Small intestine (tissue), 7 donors: ENCODE measurements around the gene STH. TPM values are rescaled to one million over a fixed set of nuclear protein-coding genes. Genes with fewer than 3 reads are reported as not detected.

Experiments used
- DNase-seq, 2 donors: peaks; one replicate each; pipeline versions ENCODE4 v3.0.0 to v3.0.0-alpha.2; 2013
- FAIRE-seq: peaks from 2 replicates; lab custom pipeline; 2012; peaks lifted over from hg19 to GRCh38; lab: Jason Lieb, UNC
- H3K27ac ChIP-seq, 3 donors: one replicate each; pipeline ENCODE4 v1.5.1; 2013; ENCODE audit warnings: low read length in 2 of 3, mild to moderate bottlenecking in 2 of 3, control low read depth in 1 of 3, inconsistent platforms in 1 of 3, low read depth in 1 of 3, moderate library complexity in 1 of 3
- H3K27me3 ChIP-seq, 3 donors: one replicate each; pipeline ENCODE4 v1.6.1; 2013; ENCODE audit warnings: low read length in 3 of 3, inconsistent platforms in 1 of 3; ENCODE audit not compliant: control insufficient read depth in 3 of 3, insufficient read depth in 3 of 3
- H3K36me3 ChIP-seq, 3 donors: one replicate each; pipeline ENCODE4 v1.6.1; 2013; ENCODE audit warnings: low read length in 3 of 3, inconsistent platforms in 1 of 3, low read depth in 1 of 3, mild to moderate bottlenecking in 1 of 3, moderate library complexity in 1 of 3; ENCODE audit not compliant: control insufficient read depth in 3 of 3, insufficient read depth in 2 of 3
- H3K4me1 ChIP-seq, 3 donors: one replicate each; pipeline ENCODE4 v1.6.1; 2013; ENCODE audit warnings: low read length in 2 of 3, inconsistent platforms in 1 of 3, low read depth in 1 of 3, mild to moderate bottlenecking in 1 of 3, moderate library complexity in 1 of 3; ENCODE audit not compliant: control insufficient read depth in 3 of 3, insufficient read depth in 2 of 3
- H3K4me3 ChIP-seq, 3 donors: one replicate each; pipeline ENCODE4 v1.5.1; 2013; ENCODE audit warnings: low read length in 3 of 3, control low read depth in 1 of 3, inconsistent platforms in 1 of 3, low read depth in 1 of 3, mild to moderate bottlenecking in 1 of 3, moderate library complexity in 1 of 3
- H3K9me3 ChIP-seq, 2 donors: one replicate each; pipeline ENCODE4 v1.6.1; 2013; ENCODE audit warnings: low read depth in 1 of 2, low read length in 1 of 2; ENCODE audit not compliant: control insufficient read depth in 2 of 2, insufficient read depth in 1 of 2
- WGBS, 3 donors: extraction: QIAGEN DNeasy Blood & Tissue Kit; methylation state at CpG; one replicate each; pipeline ENCODE4 v1.1.7; 2013; 5-methylcytosine and 5-hydroxymethylcytosine counted together
- polyA plus RNA-seq, 4 donors: library from polyadenylated mRNA; stranded (reverse) in 3 of 4; unstranded in 1 of 4; fragments of 200-250 nt in 3 of 4; fragments of 120-200 nt in 1 of 4; gene quantifications; one replicate each; pipeline versions ENCODE4 v1.2.1 to v1.2.3, GENCODE V29; 2013
- donor health status: healthy with polysubstance abuse.
- donor health status: control.
- donor health status: control.
- donor health status: Bipolar disorder and iron deficiency.
- donor health status: healthy.

The STH gene
- polyA plus RNA-seq, 4 donors = not detected

DNA sequence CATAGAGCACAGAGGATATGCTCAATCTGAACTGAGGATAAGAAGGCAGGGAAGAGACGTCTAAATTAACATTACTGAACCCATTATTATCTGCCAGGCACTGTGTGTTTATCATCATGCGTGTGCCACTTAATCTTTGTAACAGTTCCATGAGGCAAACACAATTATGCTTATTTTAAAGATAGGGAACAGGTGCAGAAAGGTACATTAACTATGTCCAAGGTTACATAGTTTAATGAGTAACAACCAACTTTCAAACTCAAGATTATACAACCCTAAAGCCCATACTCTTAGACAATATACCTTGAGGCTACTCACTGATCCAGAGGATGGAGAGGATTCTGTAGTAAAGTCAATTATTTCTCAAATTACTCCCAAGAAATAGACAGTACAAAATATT is 43.2 kb downstream of the STH start:
- H3K27me3 ChIP-seq = no peaks in the 10 kb centered on the region
- H3K36me3 ChIP-seq = peaks cover 18 to 36% (median 24%) of the 10 kb centered on the region in 3 donors
- 15 to 65% (median 47%) methylated on average over 2 of the region's 2 CpGs for WGBS, 3 donors
- peaks cover 0 to 41% (median 4%) of the 10 kb centered on the region in 3 donors for H3K4me1 ChIP-seq
- peak; percentile 61 to 63 for DNase-seq
- FAIRE-seq = no peak
- H3K27ac ChIP-seq = peak overlapping the region in 1 of 3 donors; percentile 17
- no peaks in the 10 kb centered on the region for H3K9me3 ChIP-seq
- no peak overlapping the region for H3K4me3 ChIP-seq

DNA sequence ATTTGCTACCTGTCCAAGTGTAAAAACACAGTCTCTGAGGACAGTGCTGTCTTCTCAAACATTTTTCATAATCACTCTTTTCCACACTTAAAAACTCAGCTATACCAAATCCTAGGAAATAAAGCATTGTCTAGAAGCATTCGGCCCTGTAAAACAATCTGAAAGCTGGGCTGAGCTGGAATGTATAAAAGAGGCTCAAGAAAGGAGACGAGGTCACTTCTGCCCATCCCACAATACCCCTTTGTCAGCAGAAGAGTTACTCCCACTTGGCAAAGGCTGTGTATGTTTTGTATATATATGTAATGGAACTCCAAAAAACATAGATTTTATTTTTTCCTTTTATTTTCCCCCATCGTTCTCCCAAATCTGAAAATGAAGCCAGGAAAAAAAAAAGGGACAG is 43.9 kb downstream of the STH start:
- 41 to 45% (median 45%) methylated on average over 3 of the region's 3 CpGs for WGBS, 3 donors
- Histone ChIP-seq H3K36me3 (peaks cover 15 to 37% (median 26%) of the 10 kb centered on the region in 3 donors), H3K4me1 (peaks cover 0 to 41% (median 4%) of the 10 kb centered on the region in 3 donors), H3K4me3 (no peak overlapping the region), H3K9me3 (no peaks in the 10 kb centered on the region), H3K27me3 (no peaks in the 10 kb centered on the region), H3K27ac (peak overlapping the region in 1 of 3 donors; percentile 2)
- DNase-seq = no peak
- FAIRE-seq = no peak

- H3K4me3 ChIP-seq = no peak overlapping the region
- no peak for FAIRE-seq
- peak overlapping the region in 1 of 3 donors; percentile 14 for H3K27ac ChIP-seq
- peaks cover 14 to 36% (median 21%) of the 10 kb centered on the region in 3 donors for H3K36me3 ChIP-seq
- WGBS, 3 donors = 68 to 92% (median 83%) methylated on average over 3 of the region's 3 CpGs
- DNase-seq = no peak
- H3K27me3 ChIP-seq = no peaks in the 10 kb centered on the region
- no peaks in the 10 kb centered on the region for H3K9me3 ChIP-seq
- peaks cover 0 to 41% (median 4%) of the 10 kb centered on the region in 3 donors for H3K4me1 ChIP-seq
These were observed 44.6 kb downstream of the STH start for GRCh38 chr17:46043606-46044005.

DNA sequence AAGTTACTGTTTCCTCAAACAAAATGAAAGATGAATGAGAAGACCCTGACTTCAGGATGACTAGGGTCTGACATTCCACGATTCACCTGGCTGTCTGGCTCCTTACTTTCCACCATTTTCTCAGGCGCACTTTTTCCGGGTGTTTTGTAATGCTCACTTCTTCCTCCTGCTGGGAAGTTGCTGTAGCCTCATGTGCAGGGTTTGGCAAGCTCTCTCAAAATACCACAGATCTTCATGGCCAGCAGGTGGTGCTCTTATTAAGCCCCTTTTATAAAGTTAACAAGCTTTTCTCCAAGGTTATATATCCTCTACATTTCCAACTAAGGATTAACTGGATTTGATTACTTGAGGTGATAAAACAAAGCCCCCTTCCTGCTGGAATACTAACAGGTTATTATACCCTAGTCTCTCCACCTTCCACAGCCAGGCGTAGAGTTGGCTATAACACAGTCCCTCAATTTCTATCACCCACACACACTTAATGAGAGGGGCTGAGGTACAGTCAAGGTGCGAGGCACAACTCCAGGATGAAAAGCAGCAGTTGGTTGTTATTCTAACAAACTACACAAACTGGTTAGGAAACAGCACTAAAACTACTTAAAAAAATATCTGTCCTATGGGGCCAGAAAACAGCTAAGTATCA is 45.4 kb downstream of the STH start:
- FAIRE-seq (no peak), DNase-seq (peak; percentile 87)
- Histone ChIP-seq H3K4me1 (peaks cover 0 to 41% (median 4%) of the 10 kb centered on the region in 3 donors), H3K9me3 (no peaks in the 10 kb centered on the region), H3K27ac (peak overlapping the region in 2 of 3 donors; percentile 14 to 33), H3K27me3 (no peaks in the 10 kb centered on the region), H3K4me3 (no peak overlapping the region), H3K36me3 (peaks cover 10 to 32% (median 14%) of the 10 kb centered on the region in 3 donors)
- 46 to 49% (median 48%) methylated on average over 5 of the region's 5 CpGs for WGBS, 3 donors

- no peak for FAIRE-seq
- 42 to 58% (median 54%) methylated on average over 2 of the region's 2 CpGs for WGBS, 3 donors
- no peak overlapping the region for H3K4me3 ChIP-seq
These were observed 45.9 kb downstream of the STH start for GRCh38 chr17:46044989-46045388.

DNA sequence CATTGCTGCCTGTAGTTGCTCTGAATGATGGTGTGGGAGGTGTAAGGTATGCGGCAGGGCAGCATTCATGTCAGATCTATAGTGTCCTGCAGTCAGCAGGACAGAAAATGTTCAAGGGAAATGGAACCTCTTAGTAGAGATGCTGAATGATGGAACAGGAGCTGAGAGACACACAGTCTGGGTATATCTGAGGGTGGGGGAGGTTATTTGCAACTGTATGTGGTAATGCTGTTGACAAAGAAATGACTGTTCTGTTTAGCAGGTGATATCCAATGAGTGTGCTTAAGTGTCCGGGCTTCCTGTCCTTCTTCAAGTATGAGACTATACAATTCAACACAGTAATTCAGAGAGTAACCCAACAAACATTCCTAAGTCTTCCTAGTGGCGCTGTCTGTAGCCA is 46.6 kb downstream of the STH start:
- peaks cover 12 to 37% (median 12%) of the 10 kb centered on the region in 3 donors for H3K36me3 ChIP-seq
- peaks cover 0 to 41% (median 4%) of the 10 kb centered on the region in 3 donors for H3K4me1 ChIP-seq
- no peaks in the 10 kb centered on the region for H3K9me3 ChIP-seq
- no peak for FAIRE-seq
- DNase-seq = no peak
- no peaks in the 10 kb centered on the region for H3K27me3 ChIP-seq
- H3K27ac ChIP-seq = no peak overlapping the region
- WGBS, 3 donors = 66 to 80% (median 70%) methylated on average over 3 of the region's 3 CpGs
- no peak overlapping the region for H3K4me3 ChIP-seq

More at GRCh38 chr17:46044989-46045388, 45.9 kb downstream of the STH start:
- Histone ChIP-seq H3K4me1 (peaks cover 0 to 41% (median 4%) of the 10 kb centered on the region in 3 donors), H3K27ac (no peak overlapping the region), H3K27me3 (no peaks in the 10 kb centered on the region), H3K9me3 (no peaks in the 10 kb centered on the region), H3K36me3 (peaks cover 9 to 33% (median 12%) of the 10 kb centered on the region in 3 donors)
- no peak for DNase-seq

GRCh38 chr17:46046957-46047356 is 47.9 kb downstream of the STH start:
- Histone ChIP-seq H3K27me3 (no peaks in the 10 kb centered on the region), H3K36me3 (peaks cover 9 to 35% (median 12%) of the 10 kb centered on the region in 3 donors), H3K4me1 (peaks cover 0 to 44% (median 6%) of the 10 kb centered on the region in 3 donors), H3K9me3 (no peaks in the 10 kb centered on the region), H3K27ac (no peak overlapping the region), H3K4me3 (no peak overlapping the region)
- FAIRE-seq (no peak), DNase-seq (no peak)
- 60 to 78% (median 67%) methylated on average over 1 of the region's 1 CpG for WGBS, 3 donors

- H3K9me3 ChIP-seq = no peaks in the 10 kb centered on the region
- 95 to 98% (median 97%) methylated on average over 5 of the region's 5 CpGs for WGBS, 3 donors
- peaks cover 0 to 41% (median 6%) of the 10 kb centered on the region in 3 donors for H3K4me1 ChIP-seq
- H3K36me3 ChIP-seq = peaks cover 9 to 34% (median 12%) of the 10 kb centered on the region in 3 donors
- DNase-seq (no peak), FAIRE-seq (no peak)
- H3K4me3 ChIP-seq = no peak overlapping the region
- H3K27ac ChIP-seq = no peak overlapping the region
- no peaks in the 10 kb centered on the region for H3K27me3 ChIP-seq
These were observed 48.3 kb downstream of the STH start for GRCh38 chr17:46047398-46047797.
